ENCODE data around the gene DMPK.
"Not testable (repeated sequence)": the region's sequence is repeated elsewhere in the genome, so short reads cannot be mapped to it uniquely, and the experiment has no call there.

Gene DMPK

GRCh38 chr19:45814166-45814780 is 32.0 kb upstream of the DMPK start:
- Histone ChIP-seq H3K36me3 (ENCODE audit: control insufficient read depth in 1 of 2, insufficient read depth in 2 of 2, low read length in 2 of 2) (peaks cover 0 to 3% of the 10 kb centered on the region in 2 donors), H3K27me3 (ENCODE audit: low read depth, low read length) (no peaks in the 10 kb centered on the region), H3K4me3 (ENCODE audit: low read depth in 1 of 2, low read length in 2 of 2) (no peak overlapping the region), H3K27ac (ENCODE audit: low read length) (no peak overlapping the region), H3K9me3 (ENCODE audit: control insufficient read depth in 1 of 2, low read length in 2 of 2) (no peaks in the 10 kb centered on the region), H3K4me1 (ENCODE audit: control insufficient read depth in 1 of 2, insufficient read depth in 2 of 2, low read length in 2 of 2) (peaks cover 0 to 23% of the 10 kb centered on the region in 2 donors)

- no peaks in the 10 kb centered on the region for H3K27me3 ChIP-seq (ENCODE audit: low read depth, low read length)
- no peak overlapping the region for H3K27ac ChIP-seq (ENCODE audit: low read length)
- no peak overlapping the region for H3K4me3 ChIP-seq (ENCODE audit: low read depth in 1 of 2, low read length in 2 of 2)
- H3K36me3 ChIP-seq (ENCODE audit: control insufficient read depth in 1 of 2, insufficient read depth in 2 of 2, low read length in 2 of 2): no peaks in the 10 kb centered on the region
- H3K4me1 ChIP-seq (ENCODE audit: control insufficient read depth in 1 of 2, insufficient read depth in 2 of 2, low read length in 2 of 2): peaks cover 0 to 23% of the 10 kb centered on the region in 2 donors
- no peaks in the 10 kb centered on the region for H3K9me3 ChIP-seq (ENCODE audit: control insufficient read depth in 1 of 2, low read length in 2 of 2)
These were observed 30.0 kb upstream of the DMPK start for GRCh38 chr19:45812297-45812696.

GRCh38 chr19:45809643-45810159 is 27.4 kb upstream of the DMPK start:
- Histone ChIP-seq H3K27ac (ENCODE audit: low read length) (no peak overlapping the region), H3K27me3 (ENCODE audit: low read depth, low read length) (no peaks in the 10 kb centered on the region), H3K9me3 (ENCODE audit: control insufficient read depth in 1 of 2, low read length in 2 of 2) (no peaks in the 10 kb centered on the region)

GRCh38 chr19:45805719-45806118 is 23.4 kb upstream of the DMPK start:
- H3K4me3 ChIP-seq (ENCODE audit: low read depth in 1 of 2, low read length in 2 of 2): no peak overlapping the region

More at GRCh38 chr19:45809643-45810159, 27.4 kb upstream of the DMPK start:
- H3K4me1 ChIP-seq (ENCODE audit: control insufficient read depth in 1 of 2, insufficient read depth in 2 of 2, low read length in 2 of 2): peaks cover 0 to 4% of the 10 kb centered on the region in 2 donors
- no peak overlapping the region for H3K4me3 ChIP-seq (ENCODE audit: low read depth in 1 of 2, low read length in 2 of 2)
- no peaks in the 10 kb centered on the region for H3K36me3 ChIP-seq (ENCODE audit: control insufficient read depth in 1 of 2, insufficient read depth in 2 of 2, low read length in 2 of 2)

GRCh38 chr19:45804959-45805230 is 22.6 kb upstream of the DMPK start:
- no peaks in the 10 kb centered on the region for H3K9me3 ChIP-seq (ENCODE audit: control insufficient read depth in 1 of 2, low read length in 2 of 2)
- H3K4me1 ChIP-seq (ENCODE audit: control insufficient read depth in 1 of 2, insufficient read depth in 2 of 2, low read length in 2 of 2): peaks cover 0 to 3% of the 10 kb centered on the region in 2 donors
- no peak overlapping the region for H3K27ac ChIP-seq (ENCODE audit: low read length)
- no peak overlapping the region for H3K4me3 ChIP-seq (ENCODE audit: low read depth in 1 of 2, low read length in 2 of 2)
- H3K27me3 ChIP-seq (ENCODE audit: low read depth, low read length): no peaks in the 10 kb centered on the region
- no peaks in the 10 kb centered on the region for H3K36me3 ChIP-seq (ENCODE audit: control insufficient read depth in 1 of 2, insufficient read depth in 2 of 2, low read length in 2 of 2)

More at GRCh38 chr19:45805719-45806118, 23.4 kb upstream of the DMPK start:
- H3K9me3 ChIP-seq (ENCODE audit: control insufficient read depth in 1 of 2, low read length in 2 of 2): no peaks in the 10 kb centered on the region
- H3K36me3 ChIP-seq (ENCODE audit: control insufficient read depth in 1 of 2, insufficient read depth in 2 of 2, low read length in 2 of 2): no peaks in the 10 kb centered on the region
- peaks cover 0 to 3% of the 10 kb centered on the region in 2 donors for H3K4me1 ChIP-seq (ENCODE audit: control insufficient read depth in 1 of 2, insufficient read depth in 2 of 2, low read length in 2 of 2)
- H3K27me3 ChIP-seq (ENCODE audit: low read depth, low read length): no peaks in the 10 kb centered on the region
- no peak overlapping the region for H3K27ac ChIP-seq (ENCODE audit: low read length)

- Histone ChIP-seq H3K9me3 (ENCODE audit: control insufficient read depth in 1 of 2, low read length in 2 of 2) (no peaks in the 10 kb centered on the region), H3K27me3 (ENCODE audit: low read depth, low read length) (no peaks in the 10 kb centered on the region), H3K36me3 (ENCODE audit: control insufficient read depth in 1 of 2, insufficient read depth in 2 of 2, low read length in 2 of 2) (no peaks in the 10 kb centered on the region), H3K4me3 (ENCODE audit: low read depth in 1 of 2, low read length in 2 of 2) (no peak overlapping the region), H3K4me1 (ENCODE audit: control insufficient read depth in 1 of 2, insufficient read depth in 2 of 2, low read length in 2 of 2) (no peaks in the 10 kb centered on the region), H3K27ac (ENCODE audit: low read length) (no peak overlapping the region)
These were observed 22.1 kb upstream of the DMPK start for GRCh38 chr19:45804140-45804958.

GRCh38 chr19:45801603-45802175 is 19.4 kb upstream of the DMPK start:
- Histone ChIP-seq H3K4me1 (ENCODE audit: control insufficient read depth in 1 of 2, insufficient read depth in 2 of 2, low read length in 2 of 2) (peaks cover 0 to 6% of the 10 kb centered on the region in 2 donors), H3K36me3 (ENCODE audit: control insufficient read depth in 1 of 2, insufficient read depth in 2 of 2, low read length in 2 of 2) (no peaks in the 10 kb centered on the region)

GRCh38 chr19:45800070-45800553 is 17.8 kb upstream of the DMPK start:
- Histone ChIP-seq H3K36me3 (ENCODE audit: control insufficient read depth in 1 of 2, insufficient read depth in 2 of 2, low read length in 2 of 2) (no peaks in the 10 kb centered on the region), H3K9me3 (ENCODE audit: control insufficient read depth in 1 of 2, low read length in 2 of 2) (no peaks in the 10 kb centered on the region), H3K4me1 (ENCODE audit: control insufficient read depth in 1 of 2, insufficient read depth in 2 of 2, low read length in 2 of 2) (peaks cover 0 to 6% of the 10 kb centered on the region in 2 donors), H3K27me3 (ENCODE audit: low read depth, low read length) (no peaks in the 10 kb centered on the region), H3K4me3 (ENCODE audit: low read depth in 1 of 2, low read length in 2 of 2) (no peak overlapping the region), H3K27ac (ENCODE audit: low read length) (no peak overlapping the region)

More at GRCh38 chr19:45801603-45802175, 19.4 kb upstream of the DMPK start:
- Histone ChIP-seq H3K4me3 (ENCODE audit: low read depth in 1 of 2, low read length in 2 of 2) (no peak overlapping the region), H3K27ac (ENCODE audit: low read length) (no peak overlapping the region), H3K27me3 (ENCODE audit: low read depth, low read length) (no peaks in the 10 kb centered on the region), H3K9me3 (ENCODE audit: control insufficient read depth in 1 of 2, low read length in 2 of 2) (no peaks in the 10 kb centered on the region)

- not testable (repeated sequence) for H3K27me3 ChIP-seq (ENCODE audit: low read depth, low read length); H3K36me3 ChIP-seq (ENCODE audit: control insufficient read depth in 1 of 2, insufficient read depth in 2 of 2, low read length in 2 of 2); H3K27ac ChIP-seq (ENCODE audit: low read length); H3K9me3 ChIP-seq (ENCODE audit: control insufficient read depth in 1 of 2, low read length in 2 of 2); H3K4me3 ChIP-seq (ENCODE audit: low read depth in 1 of 2, low read length in 2 of 2); H3K4me1 ChIP-seq (ENCODE audit: control insufficient read depth in 1 of 2, insufficient read depth in 2 of 2, low read length in 2 of 2)
These were observed 17.3 kb upstream of the DMPK start for GRCh38 chr19:45799541-45799940.

GRCh38 chr19:45798995-45799517 is 16.8 kb upstream of the DMPK start:
- H3K4me1 ChIP-seq (ENCODE audit: control insufficient read depth in 1 of 2, insufficient read depth in 2 of 2, low read length in 2 of 2): peaks cover 0 to 6% of the 10 kb centered on the region in 2 donors

GRCh38 chr19:45794627-45795026 is 12.3 kb upstream of the DMPK start:
- H3K9me3 ChIP-seq (ENCODE audit: control insufficient read depth in 1 of 2, low read length in 2 of 2): no peaks in the 10 kb centered on the region
- H3K36me3 ChIP-seq (ENCODE audit: control insufficient read depth in 1 of 2, insufficient read depth in 2 of 2, low read length in 2 of 2): peaks cover 0 to 4% of the 10 kb centered on the region in 2 donors
- no peaks in the 10 kb centered on the region for H3K27me3 ChIP-seq (ENCODE audit: low read depth, low read length)
- peaks cover 0 to 29% of the 10 kb centered on the region in 2 donors for H3K4me1 ChIP-seq (ENCODE audit: control insufficient read depth in 1 of 2, insufficient read depth in 2 of 2, low read length in 2 of 2)
- no peak overlapping the region for H3K27ac ChIP-seq (ENCODE audit: low read length)
- no peak overlapping the region for H3K4me3 ChIP-seq (ENCODE audit: low read depth in 1 of 2, low read length in 2 of 2)

More at GRCh38 chr19:45798995-45799517, 16.8 kb upstream of the DMPK start:
- H3K27me3 ChIP-seq (ENCODE audit: low read depth, low read length): no peaks in the 10 kb centered on the region
- H3K4me3 ChIP-seq (ENCODE audit: low read depth in 1 of 2, low read length in 2 of 2): no peak overlapping the region
- no peaks in the 10 kb centered on the region for H3K36me3 ChIP-seq (ENCODE audit: control insufficient read depth in 1 of 2, insufficient read depth in 2 of 2, low read length in 2 of 2)
- no peak overlapping the region for H3K27ac ChIP-seq (ENCODE audit: low read length)
- no peaks in the 10 kb centered on the region for H3K9me3 ChIP-seq (ENCODE audit: control insufficient read depth in 1 of 2, low read length in 2 of 2)

Data from muscle layer of duodenum (tissue), 2 donors.